Activated CD4-positive, alpha-beta T cell treated with anti-CD3 and anti-CD28 coated beads, Interleukin-2, amount 50 U/mL, for 24 hours (primary cell): ENCODE data around the gene CCDC174.
A peak's percentile ranks its signal among the peaks of the same experiment; 100 is the strongest.

Source experiments
- DNase-seq, 2 donors: peaks; one replicate each; pipeline ENCODE4 v3.0.0-alpha.2; 2020; ENCODE audit warnings: low read depth in 1 of 2, low spot score in 1 of 2

CCDC174 gene

GRCh38 chr3:14624498-14624897 lies 27.1 kb upstream of the CCDC174 start:
- no peak for DNase-seq

GRCh38 chr3:14625443-14625842 lies 26.1 kb upstream of the CCDC174 start:
- no peak for DNase-seq

GRCh38 chr3:14627815-14628214 lies 23.7 kb upstream of the CCDC174 start:
- no peak for DNase-seq

- DNase-seq = no peak
Observed at GRCh38 chr3:14628406-14628805, 23.2 kb upstream of the CCDC174 start.

GRCh38 chr3:14630404-14631100 lies 21.0 kb upstream of the CCDC174 start:
- no peak for DNase-seq

GRCh38 chr3:14631101-14631497 lies 20.5 kb upstream of the CCDC174 start:
- no peak for DNase-seq

- no peak for DNase-seq
Observed at GRCh38 chr3:14631687-14632441, 19.7 kb upstream of the CCDC174 start.

GRCh38 chr3:14632442-14632930 lies 19.1 kb upstream of the CCDC174 start:
- DNase-seq = no peak

- no peak for DNase-seq
Observed at GRCh38 chr3:14633417-14633816, 18.1 kb upstream of the CCDC174 start.

GRCh38 chr3:14633819-14634424 lies 17.6 kb upstream of the CCDC174 start:
- peak in 1 of 2 donors; percentile 23 for DNase-seq

GRCh38 chr3:14634763-14635400 lies 16.7 kb upstream of the CCDC174 start:
- DNase-seq = no peak

GRCh38 chr3:14636496-14637087 lies 15.0 kb upstream of the CCDC174 start:
- DNase-seq = no peak

GRCh38 chr3:14640157-14640562 lies 11.4 kb upstream of the CCDC174 start:
- DNase-seq = no peak

- DNase-seq = no peak
Observed at GRCh38 chr3:14640734-14641133, 10.8 kb upstream of the CCDC174 start.

- no peak for DNase-seq
Observed at GRCh38 chr3:14641346-14641745, 10.2 kb upstream of the CCDC174 start.

- no peak for DNase-seq
Observed at GRCh38 chr3:14645453-14645852, 6.1 kb upstream of the CCDC174 start.

- no peak for DNase-seq
Observed at GRCh38 chr3:14646131-14646573, 5.4 kb upstream of the CCDC174 start.

GRCh38 chr3:14646589-14647413 lies 4.8 kb upstream of the CCDC174 start:
- DNase-seq = no peak

- DNase-seq = no peak
Observed at GRCh38 chr3:14647976-14648955, 3.3 kb upstream of the CCDC174 start.
